Urothelium cell line (cell line): ENCODE results near the gene CBFA2T3.

ENCODE experiments used
- DNase-seq: peaks from one replicate; pipeline ENCODE4 v3.0.0; 2011; ENCODE audit warnings: low spot score, mixed read lengths
- FAIRE-seq: peaks from 2 replicates; lab custom pipeline; 2011; peaks lifted over from hg19 to GRCh38; lab: Jason Lieb, UNC

CBFA2T3 gene

GRCh38 chr16:88999457-89000206 lies 22.6 kb upstream of the CBFA2T3 start:
- FAIRE-seq: no peak

GRCh38 chr16:88995746-88996535 lies 18.9 kb upstream of the CBFA2T3 start:
- no peak for FAIRE-seq
- DNase-seq: no peak

More at GRCh38 chr16:88999457-89000206, 22.6 kb upstream of the CBFA2T3 start:
- no peak for DNase-seq

GRCh38 chr16:88995194-88995593 lies 18.2 kb upstream of the CBFA2T3 start:
- no peak for DNase-seq
- no peak for FAIRE-seq

GRCh38 chr16:88994695-88995094 lies 17.7 kb upstream of the CBFA2T3 start:
- FAIRE-seq (no peak), DNase-seq (no peak)

GRCh38 chr16:88993946-88994600 lies 17.1 kb upstream of the CBFA2T3 start:
- FAIRE-seq: no peak

GRCh38 chr16:88993166-88993761 lies 16.3 kb upstream of the CBFA2T3 start:
- FAIRE-seq (no peak), DNase-seq (no peak)

More at GRCh38 chr16:88993946-88994600, 17.1 kb upstream of the CBFA2T3 start:
- no peak for DNase-seq

GRCh38 chr16:88992351-88993165 lies 15.6 kb upstream of the CBFA2T3 start:
- no peak for FAIRE-seq
- DNase-seq: no peak

GRCh38 chr16:88991813-88992350 lies 14.9 kb upstream of the CBFA2T3 start:
- FAIRE-seq: no peak
- no peak for DNase-seq

GRCh38 chr16:88989852-88990547 lies 13.0 kb upstream of the CBFA2T3 start:
- no peak for DNase-seq
- FAIRE-seq: no peak

- FAIRE-seq: no peak
- no peak for DNase-seq
Measured at GRCh38 chr16:88988980-88989811, 12.2 kb upstream of the CBFA2T3 start.

GRCh38 chr16:88985521-88985920 lies 8.5 kb upstream of the CBFA2T3 start:
- DNase-seq (no peak), FAIRE-seq (no peak)

- DNase-seq (no peak), FAIRE-seq (no peak)
Measured at GRCh38 chr16:88983771-88984687, 7.0 kb upstream of the CBFA2T3 start.

- FAIRE-seq (no peak), DNase-seq (no peak)
Measured at GRCh38 chr16:88983165-88983564, 6.2 kb upstream of the CBFA2T3 start.

- DNase-seq (no peak), FAIRE-seq (no peak)
Measured at GRCh38 chr16:88982286-88983084, 5.5 kb upstream of the CBFA2T3 start.

GRCh38 chr16:88979353-88980015 lies 2.5 kb upstream of the CBFA2T3 start:
- DNase-seq (no peak), FAIRE-seq (no peak)
